Ishikawa (cell line): ENCODE data around the gene SINHCAF.

Experiments used
- CEBPB ChIP-seq: IDR thresholded peaks from 2 replicates; pipeline ENCODE4 v1.6.1; 2012
- CREB1 ChIP-seq: IDR thresholded peaks from 2 replicates; pipeline ENCODE4 v1.6.1; 2012; ENCODE audit warnings: low read depth
- EGR1 ChIP-seq: IDR thresholded peaks from 2 replicates; pipeline ENCODE4 v1.6.1; 2012
- EP300 ChIP-seq: IDR thresholded peaks from 2 replicates; pipeline ENCODE4 v1.6.1; 2012; ENCODE audit warnings: borderline replicate concordance
- FOXM1 ChIP-seq: IDR thresholded peaks from 2 replicates; pipeline ENCODE4 v1.6.1; 2012; ENCODE audit warnings: low read depth, borderline replicate concordance
- MAX ChIP-seq: IDR thresholded peaks from 2 replicates; pipeline ENCODE4 v1.6.1; 2012
- NFIC ChIP-seq: IDR thresholded peaks from 2 replicates; pipeline ENCODE4 v1.6.1; 2012
- RAD21 ChIP-seq: IDR thresholded peaks from 2 replicates; pipeline ENCODE4 v1.6.1; 2012; ENCODE audit warnings: low read depth
- REST ChIP-seq: IDR thresholded peaks from 2 replicates; pipeline ENCODE4 v1.6.1; 2012; ENCODE audit warnings: low read depth, mild to moderate bottlenecking
- TAF1 ChIP-seq: IDR thresholded peaks from 2 replicates; pipeline ENCODE4 v1.6.1; 2012; ENCODE audit warnings: low read depth, mild to moderate bottlenecking
- TCF12 ChIP-seq: IDR thresholded peaks from 2 replicates; pipeline ENCODE4 v1.6.1; 2012; ENCODE audit warnings: low read depth
- TEAD4 ChIP-seq: IDR thresholded peaks from 2 replicates; pipeline ENCODE4 v1.6.1; 2012
- USF1 ChIP-seq: IDR thresholded peaks from 2 replicates; pipeline ENCODE4 v1.6.1; 2012
- YY1 ChIP-seq: IDR thresholded peaks from 2 replicates; pipeline ENCODE4 v1.6.1; 2012; ENCODE audit warnings: low read depth
- ZBTB7A ChIP-seq: IDR thresholded peaks from 2 replicates; pipeline ENCODE4 v1.6.1; 2012; ENCODE audit warnings: low read depth

Gene SINHCAF

GRCh38 chr12:31353750-31354708, 28.1 kb upstream of the SINHCAF start:
- TF ChIP-seq TEAD4 (no peak), USF1 (no peak), YY1 (no peak), REST (no peak), CREB1 (no peak), EGR1 (no peak), NFIC (no peak), EP300 (no peak), TAF1 (no peak), RAD21 (no peak), MAX (no peak), ZBTB7A (no peak), CEBPB (no peak), FOXM1 (no peak)

- TF ChIP-seq TAF1 (no peak), FOXM1 (no peak), TEAD4 (no peak), RAD21 (no peak), EP300 (no peak), CEBPB (no peak), ZBTB7A (no peak), NFIC (no peak), YY1 (no peak), EGR1 (no peak), USF1 (no peak), MAX (no peak), REST (no peak), CREB1 (no peak), TCF12 (no peak)
Measured at GRCh38 chr12:31346267-31346666, 20.3 kb upstream of the SINHCAF start.

- no peak for TF ChIP-seq CREB1
Measured at GRCh38 chr12:31343139-31343538, 17.2 kb upstream of the SINHCAF start.

- TF ChIP-seq TEAD4 (no peak), FOXM1 (no peak), ZBTB7A (no peak), EGR1 (no peak), RAD21 (no peak), NFIC (no peak), CEBPB (no peak), MAX (no peak), REST (no peak), TCF12 (no peak), USF1 (no peak), YY1 (no peak)
Measured at GRCh38 chr12:31342286-31342685, 16.3 kb upstream of the SINHCAF start.
